ENCODE measurements around the gene CCDC157.
"Not testable (repeated sequence)": the region's sequence is repeated elsewhere in the genome, so short reads cannot be mapped to it uniquely, and the experiment has no call there.

Gene CCDC157

GRCh38 chr22:30386960-30387827, 30.4 kb downstream of the CCDC157 start, which contains the start of gene RNF215:
RNF215 (minus strand) TSS chr22:30387411; CDS start chr22:30387313, 98 bp downstream.
- H3K4me3 ChIP-seq (ENCODE audit: low read depth, low read length), result peak within 1 kb of the TSS; percentile 45

- no peak overlapping the region for H3K4me3 ChIP-seq (ENCODE audit: low read depth, low read length)
Measured at GRCh38 chr22:30390974-30391691, 34.3 kb downstream of the CCDC157 start.

- H3K4me3 ChIP-seq (ENCODE audit: low read depth, low read length), result no peak overlapping the region
Measured at GRCh38 chr22:30392661-30393321, 36.0 kb downstream of the CCDC157 start.

GRCh38 chr22:30393322-30393680, 36.5 kb downstream of the CCDC157 start:
- H3K4me3 ChIP-seq (ENCODE audit: low read depth, low read length), result no peak overlapping the region

GRCh38 chr22:30393885-30394284, 37.1 kb downstream of the CCDC157 start:
- H3K4me3 ChIP-seq (ENCODE audit: low read depth, low read length), result no peak overlapping the region

- peak within 1 kb of the TSS; percentile 53 for H3K4me3 ChIP-seq (ENCODE audit: low read depth, low read length)
Measured at GRCh38 chr22:30396871-30397655, 40.3 kb downstream of the CCDC157 start, which contains the start of gene SEC14L2. SEC14L2 (plus strand) TSS chr22:30397018; CDS start chr22:30397117, 99 bp downstream.

- H3K4me3 ChIP-seq (ENCODE audit: low read depth, low read length), result peak overlapping the region; percentile 53
Measured at GRCh38 chr22:30397656-30398635, 41.1 kb downstream of the CCDC157 start.

- no peak overlapping the region for H3K4me3 ChIP-seq (ENCODE audit: low read depth, low read length)
Measured at GRCh38 chr22:30398685-30399680, 42.2 kb downstream of the CCDC157 start.

- H3K4me3 ChIP-seq (ENCODE audit: low read depth, low read length), result no peak overlapping the region
Measured at GRCh38 chr22:30399718-30400117, 42.9 kb downstream of the CCDC157 start.

- no peak overlapping the region for H3K4me3 ChIP-seq (ENCODE audit: low read depth, low read length)
Measured at GRCh38 chr22:30400159-30400558, 43.4 kb downstream of the CCDC157 start.

- H3K4me3 ChIP-seq (ENCODE audit: low read depth, low read length), result not testable (repeated sequence)
Measured at GRCh38 chr22:30401024-30401423, 44.2 kb downstream of the CCDC157 start.

- H3K4me3 ChIP-seq (ENCODE audit: low read depth, low read length), result no peak overlapping the region
Measured at GRCh38 chr22:30402028-30402765, 45.4 kb downstream of the CCDC157 start.

- H3K4me3 ChIP-seq (ENCODE audit: low read depth, low read length), result not testable (repeated sequence)
Measured at GRCh38 chr22:30402766-30403104, 45.9 kb downstream of the CCDC157 start.

- H3K4me3 ChIP-seq (ENCODE audit: low read depth, low read length), result no peak overlapping the region
Measured at GRCh38 chr22:30404307-30404706, 47.5 kb downstream of the CCDC157 start.

- H3K4me3 ChIP-seq (ENCODE audit: low read depth, low read length), result no peak overlapping the region
Measured at GRCh38 chr22:30405731-30406130, 48.9 kb downstream of the CCDC157 start.

GRCh38 chr22:30406400-30406799, 49.6 kb downstream of the CCDC157 start:
- no peak overlapping the region for H3K4me3 ChIP-seq (ENCODE audit: low read depth, low read length)

- H3K4me3 ChIP-seq (ENCODE audit: low read depth, low read length), result no peak overlapping the region
Measured at GRCh38 chr22:30408388-30409102, 51.7 kb downstream of the CCDC157 start.
